Spleen (tissue), 11 donors: ENCODE measurements around the gene TTC7B. TPM values are rescaled to one million over a fixed set of nuclear protein-coding genes. Genes with fewer than 3 reads are reported as not detected.
A peak's percentile ranks its signal among the peaks of the same experiment; 100 is the strongest.

Source experiments
- DNase-seq: peaks from one replicate; pipeline ENCODE4 v3.0.0-alpha.2; 2020
- H3K27ac ChIP-seq, 8 donors: fragments of 200-600 bp; sonication (generic) in 7 of 8; 1 replicate in 4 of 8; 2 replicates in 4 of 8; pipeline versions ENCODE4 v1.5.0 to v1.8.0; 2016 to 2021; ENCODE audit warnings: inconsistent platforms in 4 of 8, mild to moderate bottlenecking in 4 of 8, moderate library complexity in 1 of 8
- H3K27me3 ChIP-seq, 7 donors: fragments of 200-600 bp; sonication (generic) in 6 of 7; replicated peaks in 1 of 7; 1 replicate in 4 of 7; 2 replicates in 3 of 7; pipeline versions ENCODE4 v1.5.0 to v1.8.0; 2016 to 2021; ENCODE audit warnings: inconsistent platforms in 3 of 7, mild to moderate bottlenecking in 1 of 7
- H3K36me3 ChIP-seq, 6 donors: fragments of 200-600 bp; sonication (generic) in 5 of 6; 1 replicate in 4 of 6; 2 replicates in 2 of 6; pipeline versions ENCODE4 v1.5.0 to v1.8.0; 2016 to 2021; ENCODE audit warnings: inconsistent platforms in 2 of 6
- H3K4me1 ChIP-seq, 6 donors: fragments of 200-600 bp; sonication (generic) in 5 of 6; 1 replicate in 3 of 6; 2 replicates in 3 of 6; pipeline versions ENCODE4 v1.5.0 to v1.8.0; 2016 to 2021; ENCODE audit warnings: inconsistent platforms in 3 of 6
- H3K4me3 ChIP-seq, 8 donors: fragments of 200-600 bp; sonication (generic) in 7 of 8; 1 replicate in 4 of 8; 2 replicates in 4 of 8; pipeline versions ENCODE4 v1.5.0 to v1.8.0; 2016 to 2021; ENCODE audit warnings: inconsistent platforms in 4 of 8, mild to moderate bottlenecking in 4 of 8, moderate library complexity in 2 of 8
- H3K9me3 ChIP-seq, 8 donors: fragments of 200-600 bp; sonication (generic) in 7 of 8; 1 replicate in 4 of 8; 2 replicates in 4 of 8; pipeline versions ENCODE4 v1.5.0 to v1.8.0; 2016 to 2021; ENCODE audit warnings: inconsistent platforms in 4 of 8
- CTCF ChIP-seq, 11 experiments: fragments of 200-600 bp in 7 of 11; fragments of 450-650 bp in 4 of 11; sonication (generic) in 4 of 11; IDR thresholded peaks in 8 of 11; conservative IDR thresholded peaks in 3 of 11; 1 replicate in 7 of 11; 2 replicates in 4 of 11; pipeline versions ENCODE4 v1.4.0 to v1.8.0; 2016 to 2021; ENCODE audit warnings: antibody characterized with exemption in 11 of 11, inconsistent platforms in 4 of 11, mild to moderate bottlenecking in 1 of 11
- POLR2A ChIP-seq, 3 donors: fragments of 450-650 bp; IDR thresholded peaks; one replicate each; pipeline ENCODE4 v1.5.1; 2017; ENCODE audit warnings: antibody characterized with exemption in 3 of 3, mild to moderate bottlenecking in 1 of 3
- POLR2AphosphoS5 ChIP-seq, 3 donors: sonication (generic); formaldehyde crosslinking; IDR thresholded peaks; one replicate each; pipeline ENCODE4 v1.5.1; 2017; ENCODE audit warnings: antibody characterized with exemption in 3 of 3
- WGBS, 5 donors: extraction: QIAGEN DNeasy Blood & Tissue Kit in 3 of 5; methylation state at CpG; one replicate each; pipeline versions ENCODE4 v1.1.5 to v1.1.7; 2013 to 2018; 5-methylcytosine and 5-hydroxymethylcytosine counted together
- intact Hi-C: fragments of 100-400 bp; cut with DNase I; formaldehyde crosslinking; loops from one replicate; pipeline ENCODE4 v1.15.0; 2023; ENCODE audit warnings: low total_unique reads
- polyA plus RNA-seq, 3 donors: library from polyadenylated mRNA; stranded (reverse); fragments of 200-250 nt; gene quantifications; one replicate each; pipeline ENCODE4 v1.2.1, GENCODE V29; 2013
- total RNA-seq, 7 donors: library from RNA; depleted of rRNA in 3 of 7; stranded (reverse); fragments of >200 nt in 3 of 7; fragmentation: NEBNext Ultra II Directional in 4 of 7; extraction: Animal tissue kit (Norgen Biotek cat#: 25700) in 4 of 7; gene quantifications; one replicate each; pipeline versions ENCODE4 v1.1.0 to v1.2.1, GENCODE V29; 2016 to 2021
- donor health status: healthy with polysubstance abuse.
- donor health status: DM: no; HTN: no; CAD: no; lungs with moderate emphysema.
- donor health status: DM: no; HTN: no; CAD: no.
- donor health status: Bipolar disorder and iron deficiency.
- donor health status: healthy.
- donor health status: DM: no; HTN: no; CAD: no.
- donor health status: DM: yes; HTN: yes; CAD: no.

TTC7B gene
- total and polyA plus RNA-seq, 10 donors, result 6.6 to 98.4 (median 62.6) TPM

GRCh38 chr14:90489916-90490719 is 326.1 kb downstream of the TTC7B start:
- intact Hi-C loops, result no loop called here
- Histone ChIP-seq H3K9me3 (no peaks in the 10 kb centered on the region), H3K36me3 (no peaks in the 10 kb centered on the region), H3K4me3 (no peak overlapping the region), H3K4me1 (peaks cover 0 to 33% (median 16%) of the 10 kb centered on the region in 6 donors), H3K27ac (no peak overlapping the region), H3K27me3 (no peaks in the 10 kb centered on the region)
- DNase-seq, result no peak
- TF ChIP-seq POLR2AphosphoS5 (IDR thresholded peaks at IDR 0.05), result no peak
- TF ChIP-seq POLR2A (IDR thresholded peaks at IDR 0.05), result no peak
- no peak for TF ChIP-seq CTCF (IDR thresholded peaks at IDR 0.05 in 8 of 11, conservative IDR thresholded peaks at IDR 0.05 in 3 of 11)
- WGBS, 5 donors, result 88 to 95% (median 90%) methylated on average over 8 of the region's 8 CpGs

DNA sequence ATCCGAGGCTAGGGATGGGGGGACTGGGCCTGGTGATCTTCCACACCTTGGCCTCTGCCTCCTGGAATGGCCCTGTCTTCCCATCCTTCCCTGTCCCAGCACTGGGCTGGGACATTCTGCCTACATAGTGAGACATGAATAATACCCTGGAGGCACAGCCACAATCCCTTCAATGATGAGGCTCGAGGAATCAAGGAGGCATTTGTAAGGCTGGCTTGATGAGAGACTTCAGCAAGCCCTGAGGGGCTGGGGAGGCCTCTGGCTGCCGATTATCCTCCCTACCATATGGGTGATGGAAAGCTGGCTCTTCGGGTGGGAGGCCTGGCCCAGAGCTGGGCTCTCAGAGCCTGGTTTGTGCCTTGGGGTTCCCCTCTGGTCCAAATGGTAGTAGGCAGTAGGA is 326.9 kb downstream of the TTC7B start:
- TF ChIP-seq CTCF (IDR thresholded peaks at IDR 0.05 in 8 of 11, conservative IDR thresholded peaks at IDR 0.05 in 3 of 11) (no peak), POLR2A (IDR thresholded peaks at IDR 0.05) (no peak), POLR2AphosphoS5 (IDR thresholded peaks at IDR 0.05) (no peak)
- no peak for DNase-seq
- Histone ChIP-seq H3K36me3 (no peaks in the 10 kb centered on the region), H3K4me1 (peaks cover 0 to 33% (median 16%) of the 10 kb centered on the region in 6 donors), H3K9me3 (no peaks in the 10 kb centered on the region), H3K27ac (no peak overlapping the region), H3K27me3 (peaks cover 0 to 2% (median 0%) of the 10 kb centered on the region in 7 donors), H3K4me3 (no peak overlapping the region)
- WGBS, 5 donors, result 72 to 93% (median 85%) methylated on average over 2 to 4 of the region's 4 CpGs
- intact Hi-C loops, result no loop called here

- Histone ChIP-seq H3K9me3 (no peaks in the 10 kb centered on the region), H3K4me1 (peaks cover 0 to 41% (median 20%) of the 10 kb centered on the region in 6 donors), H3K36me3 (no peaks in the 10 kb centered on the region), H3K27ac (no peak overlapping the region), H3K4me3 (no peak overlapping the region), H3K27me3 (peaks cover 0 to 11% (median 0%) of the 10 kb centered on the region in 7 donors)
- DNase-seq, result peak; percentile 17
- intact Hi-C loops, result no loop called here
- TF ChIP-seq POLR2AphosphoS5 (IDR thresholded peaks at IDR 0.05) (no peak), CTCF (IDR thresholded peaks at IDR 0.05 in 8 of 11, conservative IDR thresholded peaks at IDR 0.05 in 3 of 11) (no peak), POLR2A (IDR thresholded peaks at IDR 0.05) (no peak)
- 83 to 89% (median 85%) methylated on average over 5 of the region's 5 CpGs for WGBS, 5 donors
Observed at GRCh38 chr14:90488256-90488655, 328.0 kb downstream of the TTC7B start.

DNA sequence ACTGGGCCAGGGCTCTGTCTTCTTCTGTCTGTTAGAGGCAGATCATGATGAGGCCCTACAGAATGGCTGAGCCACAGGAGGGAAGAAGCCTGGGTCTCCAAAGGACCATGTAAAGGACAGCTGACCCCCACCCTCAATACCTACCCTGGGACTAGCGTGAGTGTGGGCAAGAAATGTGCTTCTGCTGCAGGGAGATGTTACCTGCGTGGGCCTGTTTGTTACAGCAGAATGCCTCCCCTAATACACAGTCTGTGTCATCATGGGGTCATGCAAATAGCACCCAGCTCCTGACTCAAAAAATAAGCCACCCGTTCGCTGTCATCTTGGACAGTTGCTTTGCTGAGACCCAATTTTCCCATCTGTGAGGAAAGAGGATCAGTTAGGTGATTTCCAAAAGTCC is 328.8 kb downstream of the TTC7B start:
- Histone ChIP-seq H3K36me3 (no peaks in the 10 kb centered on the region), H3K9me3 (peaks cover 0 to under 1% (median 0%) of the 10 kb centered on the region in 8 donors), H3K4me3 (no peak overlapping the region), H3K4me1 (peaks cover 0 to 42% (median 20%) of the 10 kb centered on the region in 6 donors), H3K27ac (peak overlapping the region in 2 of 8 donors; percentile 17 to 44), H3K27me3 (peaks cover 0 to 12% (median 0%) of the 10 kb centered on the region in 7 donors)
- intact Hi-C loops, result no loop called here
- TF ChIP-seq CTCF (IDR thresholded peaks at IDR 0.05 in 8 of 11, conservative IDR thresholded peaks at IDR 0.05 in 3 of 11), result no peak
- no peak for TF ChIP-seq POLR2AphosphoS5 (IDR thresholded peaks at IDR 0.05)
- TF ChIP-seq POLR2A (IDR thresholded peaks at IDR 0.05), result no peak
- DNase-seq, result peak; percentile 4
- 91 to 98% (median 92%) methylated on average over 4 of the region's 4 CpGs for WGBS, 5 donors
